ENCODE measurements around the gene HDLBP. TPM values are rescaled to one million over a fixed set of nuclear protein-coding genes. Genes with fewer than 3 reads are reported as not detected.

HDLBP gene
- total and polyA plus RNA-seq, 10 of the 15 experiments (the other 5 are each of a cell fraction or from before 2014, with no cell fraction given) = 19.5 to 383 (median 249) TPM

- no peak for TF ChIP-seq REST (IDR thresholded peaks at IDR 0.05; ENCODE audit: low read depth, low read length)
- TF ChIP-seq TARDBP (IDR thresholded peaks at IDR 0.05; ENCODE audit: borderline replicate concordance) = no peak
- TF ChIP-seq SUZ12 (IDR thresholded peaks at IDR 0.05; ENCODE audit: unreplicated experiment) = no peak
- peak; percentile 9; the same call in 1 of the 2 replicates for TF ChIP-seq TCF12 (IDR thresholded peaks at IDR 0.05; ENCODE audit: low read depth, low read length)
- no peak; the same call in none of the 2 replicates for TF ChIP-seq BACH1 (IDR thresholded peaks at IDR 0.05; ENCODE audit: borderline replicate concordance)
- TF ChIP-seq ATF2 (IDR thresholded peaks at IDR 0.05; ENCODE audit: low read length) = no peak
- no peak for TF ChIP-seq CHD2 (IDR thresholded peaks at IDR 0.05; ENCODE audit: borderline replicate concordance, low read depth, low read length)
- no peak for TF ChIP-seq CEBPB (IDR thresholded peaks at IDR 0.05; ENCODE audit: borderline replicate concordance in 1 of 2, low read depth in 2 of 2, low read length in 2 of 2)
- TF ChIP-seq KDM1A (IDR thresholded peaks at IDR 0.05; ENCODE audit: borderline replicate concordance) = no peak
- TF ChIP-seq NFYA (IDR thresholded peaks at IDR 0.05; ENCODE audit: borderline replicate concordance, low read depth, low read length) = no peak
- TF ChIP-seq RCOR1 (conservative IDR thresholded peaks at IDR 0.05; ENCODE audit: low read depth, low read length) = peak; percentile 86; the same call in 1 of the 2 replicates
- no peak for TF ChIP-seq ZNF24 (IDR thresholded peaks at IDR 0.05)
- peak; percentile 74; the same call in 1 of the 2 replicates for TF ChIP-seq RB1 (IDR thresholded peaks at IDR 0.05; ENCODE audit: borderline replicate concordance)
- no peak for TF ChIP-seq MEF2B (IDR thresholded peaks at IDR 0.05; ENCODE audit: partially characterized antibody, poor library complexity, severe bottlenecking)
- TF ChIP-seq ZBTB11 (CRISPR knock-in tag; IDR thresholded peaks at IDR 0.05) = no peak
- no peak for TF ChIP-seq HDAC2 (IDR thresholded peaks at IDR 0.05)
- TF ChIP-seq MTA2 (IDR thresholded peaks at IDR 0.05; ENCODE audit: low read depth) = no peak
- TF ChIP-seq IRF5 (IDR thresholded peaks at IDR 0.05; ENCODE audit: borderline replicate concordance) = no peak
- no peak for TF ChIP-seq SRF (IDR thresholded peaks at IDR 0.05; ENCODE audit: low read depth in 2 of 2, low read length in 2 of 2)
These were observed 40.8 kb upstream of the HDLBP start, which contains the start of gene FARP2 (continued) for GRCh38 chr2:241355983-241356870.

Measured in GM12878 (cell line).